ENCODE measurements around the gene CRKL. TPM values are rescaled to one million over a fixed set of nuclear protein-coding genes. Genes with fewer than 3 reads are reported as not detected.

The CRKL gene
- total RNA-seq, 2 donors from 2014 or later: 40.0 to 57.0 TPM

GRCh38 chr22:20986365-20986764 is 69.2 kb downstream of the CRKL start:
- Mint-ChIP-seq H3K27me3 (no peaks in the 10 kb centered on the region), H3K27ac (peak overlapping the region; percentile 86), H3K36me3 (ENCODE audit: low read depth) (peaks cover 11% of the 10 kb centered on the region), H3K4me3 (no peak overlapping the region), H3K4me1 (peaks cover 24% of the 10 kb centered on the region)
- no peaks in the 10 kb centered on the region for H3K9me3 ChIP-seq (ENCODE audit: control insufficient read depth, low read length, poor library complexity, severe bottlenecking)
- DNase-seq (no peak), ATAC-seq (no peak)

GRCh38 chr22:20987375-20987774 is 70.2 kb downstream of the CRKL start:
- Mint-ChIP-seq H3K36me3 (ENCODE audit: low read depth) (peaks cover 11% of the 10 kb centered on the region), H3K27ac (peak overlapping the region; percentile 86), H3K4me1 (peaks cover 21% of the 10 kb centered on the region), H3K27me3 (no peaks in the 10 kb centered on the region), H3K4me3 (no peak overlapping the region)
- ATAC-seq: no peak
- H3K9me3 ChIP-seq (ENCODE audit: control insufficient read depth, low read length, poor library complexity, severe bottlenecking): no peaks in the 10 kb centered on the region
- no peak for DNase-seq

GRCh38 chr22:20988573-20989322 is 71.5 kb downstream of the CRKL start:
- Mint-ChIP-seq H3K4me1 (peaks cover 15% of the 10 kb centered on the region), H3K4me3 (no peak overlapping the region), H3K27ac (no peak overlapping the region), H3K27me3 (no peaks in the 10 kb centered on the region), H3K36me3 (ENCODE audit: low read depth) (peaks cover 9% of the 10 kb centered on the region)
- H3K9me3 ChIP-seq (ENCODE audit: control insufficient read depth, low read length, poor library complexity, severe bottlenecking): no peaks in the 10 kb centered on the region
- DNase-seq (no peak), ATAC-seq (no peak)

- no peaks in the 10 kb centered on the region for H3K27me3 Mint-ChIP-seq
Measured at GRCh38 chr22:20989323-20990138, 72.3 kb downstream of the CRKL start.

GRCh38 chr22:20990184-20991180 is 73.3 kb downstream of the CRKL start:
- peaks cover 9% of the 10 kb centered on the region for H3K36me3 Mint-ChIP-seq (ENCODE audit: low read depth)
- peaks cover 10% of the 10 kb centered on the region for H3K4me1 Mint-ChIP-seq
- H3K9me3 ChIP-seq (ENCODE audit: control insufficient read depth, low read length, poor library complexity, severe bottlenecking): no peaks in the 10 kb centered on the region
- ATAC-seq (no peak), DNase-seq (no peak)
- H3K27me3 Mint-ChIP-seq: no peaks in the 10 kb centered on the region
- H3K4me3 Mint-ChIP-seq: no peak overlapping the region
- H3K27ac Mint-ChIP-seq: peak overlapping the region; percentile 6

More at GRCh38 chr22:20989323-20990138, 72.3 kb downstream of the CRKL start:
- H3K9me3 ChIP-seq (ENCODE audit: control insufficient read depth, low read length, poor library complexity, severe bottlenecking): no peaks in the 10 kb centered on the region
- DNase-seq (no peak), ATAC-seq (no peak)
- Mint-ChIP-seq H3K27ac (no peak overlapping the region), H3K4me3 (no peak overlapping the region), H3K4me1 (peaks cover 10% of the 10 kb centered on the region), H3K36me3 (ENCODE audit: low read depth) (peaks cover 9% of the 10 kb centered on the region)

GRCh38 chr22:20991252-20992055 is 74.2 kb downstream of the CRKL start:
- no peak for ATAC-seq
- H3K4me1 Mint-ChIP-seq: peaks cover 7% of the 10 kb centered on the region
- no peak overlapping the region for H3K4me3 Mint-ChIP-seq
- H3K27me3 Mint-ChIP-seq: no peaks in the 10 kb centered on the region
- peaks cover 6% of the 10 kb centered on the region for H3K36me3 Mint-ChIP-seq (ENCODE audit: low read depth)
- no peak for DNase-seq
- H3K9me3 ChIP-seq (ENCODE audit: control insufficient read depth, low read length, poor library complexity, severe bottlenecking): no peaks in the 10 kb centered on the region
- H3K27ac Mint-ChIP-seq: no peak overlapping the region

- no peak overlapping the region for H3K4me3 Mint-ChIP-seq
- no peaks in the 10 kb centered on the region for H3K27me3 Mint-ChIP-seq
- H3K4me1 Mint-ChIP-seq: peaks cover 4% of the 10 kb centered on the region
- peaks cover 4% of the 10 kb centered on the region for H3K36me3 Mint-ChIP-seq (ENCODE audit: low read depth)
- no peak overlapping the region for H3K27ac Mint-ChIP-seq
- ATAC-seq (no peak), DNase-seq (no peak)
- H3K9me3 ChIP-seq (ENCODE audit: control insufficient read depth, low read length, poor library complexity, severe bottlenecking): no peaks in the 10 kb centered on the region
Measured at GRCh38 chr22:20992056-20992442, 74.8 kb downstream of the CRKL start.

- peaks cover 4% of the 10 kb centered on the region for H3K4me1 Mint-ChIP-seq
- no peak overlapping the region for H3K27ac Mint-ChIP-seq
- H3K27me3 Mint-ChIP-seq: no peaks in the 10 kb centered on the region
- no peak for DNase-seq
- no peaks in the 10 kb centered on the region for H3K9me3 ChIP-seq (ENCODE audit: control insufficient read depth, low read length, poor library complexity, severe bottlenecking)
- peaks cover 2% of the 10 kb centered on the region for H3K36me3 Mint-ChIP-seq (ENCODE audit: low read depth)
- no peak for ATAC-seq
- no peak overlapping the region for H3K4me3 Mint-ChIP-seq
Measured at GRCh38 chr22:20992456-20993303, 75.5 kb downstream of the CRKL start.

GRCh38 chr22:20993304-20994127 is 76.3 kb downstream of the CRKL start:
- ATAC-seq: no peak
- Mint-ChIP-seq H3K27me3 (no peaks in the 10 kb centered on the region), H3K27ac (no peak overlapping the region)

GRCh38 chr22:20994128-20994901 is 77.1 kb downstream of the CRKL start:
- Mint-ChIP-seq H3K27ac (no peak overlapping the region), H3K4me1 (peaks cover 5% of the 10 kb centered on the region), H3K4me3 (no peak overlapping the region), H3K27me3 (no peaks in the 10 kb centered on the region), H3K36me3 (ENCODE audit: low read depth) (no peaks in the 10 kb centered on the region)
- DNase-seq (no peak), ATAC-seq (no peak)
- no peaks in the 10 kb centered on the region for H3K9me3 ChIP-seq (ENCODE audit: control insufficient read depth, low read length, poor library complexity, severe bottlenecking)

More at GRCh38 chr22:20993304-20994127, 76.3 kb downstream of the CRKL start:
- Mint-ChIP-seq H3K36me3 (ENCODE audit: low read depth) (no peaks in the 10 kb centered on the region), H3K4me1 (peaks cover 5% of the 10 kb centered on the region), H3K4me3 (no peak overlapping the region)
- DNase-seq: no peak
- H3K9me3 ChIP-seq (ENCODE audit: control insufficient read depth, low read length, poor library complexity, severe bottlenecking): no peaks in the 10 kb centered on the region
